GM18511 (cell line): ENCODE measurements around the gene MTG2.

Source experiments
- ATAC-seq: cut with Tn5 transposase; IDR thresholded peaks from one replicate; pipeline ENCODE4 v1.9.1; 2021; ENCODE audit warnings: mild to moderate bottlenecking, moderate library complexity; ENCODE audit not compliant: unreplicated experiment

The MTG2 gene

DNA sequence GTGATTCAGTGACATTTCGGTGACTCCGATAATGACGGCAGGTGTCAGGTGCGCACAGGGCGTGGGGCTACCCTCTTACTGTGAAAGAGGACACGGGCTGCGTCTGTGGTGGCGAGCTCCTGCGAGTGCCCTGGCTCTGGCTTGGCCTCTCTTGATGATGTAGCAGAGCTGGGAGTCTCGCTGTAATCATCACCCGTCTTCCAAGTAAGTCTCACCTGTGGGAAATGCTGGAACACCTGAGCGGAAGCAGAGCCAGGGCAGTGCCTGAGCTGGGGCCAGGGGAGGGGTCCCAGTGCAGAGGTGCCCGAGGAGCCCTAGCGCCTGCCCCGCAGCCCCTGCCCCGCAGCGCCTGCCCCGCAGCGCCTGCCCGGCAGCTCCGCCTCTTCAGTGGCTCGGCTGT lies 60.3 kb downstream of the MTG2 start:
- ATAC-seq = no peak

DNA sequence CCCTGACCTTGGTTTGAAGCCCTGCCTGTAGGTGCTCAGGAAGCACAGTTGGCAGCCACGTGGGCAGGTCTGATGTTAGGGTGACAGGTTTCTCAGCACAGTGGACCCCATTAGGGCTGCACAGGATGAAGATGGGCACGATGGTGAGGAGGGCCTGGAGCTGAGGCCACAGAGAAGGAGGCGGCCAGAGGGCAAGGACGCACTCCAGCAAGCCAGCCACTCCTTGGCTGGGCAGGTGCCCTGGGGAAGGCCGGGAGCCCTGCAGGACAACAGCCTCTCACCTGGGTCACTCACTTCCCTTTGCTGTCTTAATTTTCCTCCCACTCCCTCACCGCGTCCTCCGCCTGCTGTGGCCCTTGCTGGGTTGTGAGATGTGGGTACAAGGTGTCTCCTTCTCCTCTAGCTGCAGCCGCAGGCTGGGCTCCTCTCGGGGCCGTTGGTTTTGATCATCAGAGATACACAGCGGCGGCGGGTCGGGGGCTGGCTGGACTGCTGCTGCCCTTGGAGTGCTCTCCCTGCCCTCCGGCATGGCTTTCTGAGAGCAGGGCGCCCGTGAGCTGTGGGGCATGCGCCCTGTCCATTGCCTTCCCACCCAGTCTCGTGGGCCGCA lies 61.2 kb downstream of the MTG2 start:
- no peak for ATAC-seq

DNA sequence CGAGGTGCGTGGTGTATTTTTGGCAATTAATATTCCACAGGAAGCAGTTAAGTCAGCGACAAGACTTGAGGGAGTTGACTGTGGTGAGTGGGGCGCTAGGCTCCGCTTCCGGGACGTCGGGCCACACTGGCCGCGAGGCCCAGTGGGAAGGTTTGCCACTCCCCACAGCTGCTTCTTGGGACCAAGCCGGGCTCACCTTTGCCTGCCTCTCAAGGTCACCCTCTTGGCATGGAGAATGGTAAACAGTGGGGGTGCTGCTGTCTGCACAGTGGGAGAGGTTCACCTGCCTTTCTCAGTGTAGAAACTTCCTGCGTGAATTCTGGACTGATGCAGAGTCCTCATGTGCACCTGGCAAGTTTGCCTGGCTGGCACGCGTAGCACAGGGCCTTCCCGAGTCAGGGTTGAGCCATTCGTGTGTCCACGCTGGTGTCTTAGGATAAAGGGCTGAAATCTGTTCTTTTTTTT lies 61.8 kb downstream of the MTG2 start:
- no peak for ATAC-seq

DNA sequence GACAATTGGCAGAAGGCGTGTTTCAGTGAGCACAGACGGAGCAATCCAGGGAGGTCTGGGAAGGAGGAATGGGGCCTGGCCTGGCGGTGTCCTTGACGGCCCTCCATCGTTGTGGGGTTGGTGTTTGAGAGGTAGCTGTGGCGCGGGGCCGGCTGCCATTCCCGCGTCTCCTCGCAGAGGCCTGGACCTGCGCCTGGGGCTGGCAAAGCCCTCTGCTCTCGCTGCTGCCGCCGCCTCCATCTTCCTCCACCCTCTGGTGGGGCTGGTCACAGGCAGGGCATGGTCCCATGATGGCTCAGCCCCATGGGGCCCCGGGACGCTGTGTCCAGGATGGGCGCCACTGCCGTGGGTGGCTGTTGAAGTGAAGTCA lies 63.1 kb downstream of the MTG2 start:
- no peak for ATAC-seq

DNA sequence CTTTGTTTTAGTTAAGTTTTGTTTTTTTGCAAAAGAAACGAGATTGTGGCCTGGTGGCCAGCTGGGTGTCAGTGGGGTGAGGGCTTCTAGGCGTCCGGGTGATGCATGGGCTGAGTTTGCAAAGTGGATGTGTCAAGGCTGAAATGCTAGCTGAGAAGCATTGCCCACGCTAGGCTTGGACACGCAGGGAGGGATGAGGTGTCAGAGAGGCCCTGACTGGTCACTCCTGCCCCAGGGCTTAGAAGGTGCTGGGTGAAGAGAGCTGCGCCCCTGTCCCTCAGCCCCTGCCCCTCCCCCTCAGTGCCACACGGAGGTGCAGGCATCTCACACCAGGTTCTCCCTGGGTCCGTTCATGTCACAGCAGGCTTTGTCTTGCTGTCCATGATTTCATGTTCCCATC lies 63.6 kb downstream of the MTG2 start:
- ATAC-seq = no peak

DNA sequence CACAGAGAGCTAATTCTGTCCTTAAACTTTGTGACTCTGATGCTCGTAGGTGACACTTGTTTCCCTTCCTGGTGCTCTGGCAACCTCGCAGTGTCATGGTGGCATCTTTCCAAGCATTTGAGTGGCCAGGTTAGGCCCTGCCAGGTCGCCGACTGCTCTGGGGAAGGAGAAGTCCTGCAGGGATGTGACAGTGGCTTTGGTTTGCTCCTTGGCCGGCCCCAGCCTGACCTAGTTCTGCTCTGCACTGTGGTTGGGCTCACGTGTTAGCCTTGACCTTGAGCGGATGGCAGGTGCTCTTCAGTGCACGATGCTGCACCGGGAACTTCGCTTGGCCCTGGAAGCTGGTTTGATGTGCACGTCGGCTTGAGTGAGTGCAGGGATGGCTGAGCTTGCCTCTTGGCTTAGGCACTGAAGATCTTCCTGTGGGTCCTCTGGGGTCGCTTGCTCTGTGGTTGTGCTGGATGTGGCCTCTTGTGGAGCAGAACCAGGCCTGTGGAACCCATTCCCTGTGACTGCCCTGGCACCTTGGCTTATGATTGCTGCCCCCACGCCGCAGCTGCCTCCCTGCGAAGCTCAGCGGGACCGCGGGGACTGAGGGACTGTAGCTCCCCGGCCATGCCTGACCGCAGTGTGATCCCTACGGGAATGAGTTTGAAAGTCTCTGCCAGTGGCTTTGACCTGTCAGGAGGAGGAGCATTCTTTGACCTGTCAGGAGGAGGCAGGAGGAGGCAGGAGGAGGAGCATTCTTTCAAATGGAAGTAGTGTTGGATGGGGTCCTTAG lies 64.2 kb downstream of the MTG2 start:
- ATAC-seq = no peak

DNA sequence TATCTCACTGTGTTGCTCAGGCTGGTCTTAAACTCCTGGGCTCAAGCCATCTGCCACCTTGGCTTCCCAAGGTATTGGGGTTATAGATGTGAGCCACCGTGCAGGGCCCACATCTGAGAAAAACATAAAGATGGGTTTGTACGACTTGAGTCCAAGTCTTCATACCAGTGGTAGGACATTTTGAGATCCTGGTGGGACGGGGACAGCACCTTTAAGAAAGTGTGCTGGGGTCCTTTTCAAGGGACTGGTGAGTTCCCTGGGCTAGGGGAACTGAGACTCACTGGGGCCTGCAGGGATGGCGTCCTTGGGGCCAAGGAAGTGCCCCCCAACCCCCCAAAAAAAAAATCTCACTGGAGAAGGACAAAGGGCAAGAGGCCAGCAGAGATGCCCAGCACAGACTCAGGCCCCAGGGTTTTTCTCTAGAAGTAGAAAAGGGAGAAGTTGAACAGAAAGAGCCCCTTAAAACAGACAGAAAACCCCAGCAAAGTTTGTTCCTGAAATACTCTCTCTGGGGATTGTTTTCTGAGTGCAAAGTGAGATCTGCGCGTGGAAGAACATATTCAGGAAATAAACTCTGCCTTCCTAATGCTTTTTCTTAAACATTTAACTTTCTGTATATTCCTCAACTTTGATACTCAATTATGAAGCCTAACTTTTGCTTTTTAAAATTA lies 66.2 kb downstream of the MTG2 start:
- no peak for ATAC-seq

DNA sequence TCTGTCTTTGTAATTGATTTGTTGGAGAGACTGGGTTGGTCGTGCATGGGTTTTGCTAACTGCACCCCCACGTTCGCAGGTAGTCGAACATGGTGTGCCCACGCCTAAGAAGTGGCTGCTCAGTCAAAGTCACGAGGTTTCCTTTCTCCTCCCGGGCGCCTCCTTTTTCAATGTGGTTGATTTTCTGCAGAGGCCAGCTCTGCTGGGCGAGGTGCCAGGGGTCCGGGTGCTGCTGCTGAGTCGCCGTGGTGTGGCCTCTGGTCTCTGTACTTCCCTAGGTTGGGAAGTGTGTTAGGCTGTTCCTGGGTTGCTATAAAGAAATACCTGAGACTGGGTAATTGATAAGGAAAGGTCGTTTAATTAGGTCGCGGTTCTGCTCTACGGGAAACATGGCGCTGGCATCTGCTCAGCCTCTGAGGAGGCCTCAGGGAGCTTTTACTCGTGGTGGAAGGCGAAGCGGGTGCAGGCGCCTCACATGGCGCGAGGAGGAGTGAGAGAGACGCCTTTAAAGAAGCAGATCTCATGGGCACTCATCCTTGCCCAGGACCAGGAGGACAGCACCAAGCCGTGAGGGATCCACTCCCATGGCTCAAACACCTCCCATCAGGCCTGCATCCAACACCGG lies 69.6 kb downstream of the MTG2 start:
- ATAC-seq = no peak
